Gastrocnemius medialis (tissue), 4 donors: Measurements from ENCODE around the gene ATF6. TPM values are rescaled to one million over a fixed set of nuclear protein-coding genes. Genes with fewer than 3 reads are reported as not detected.
A peak's percentile ranks its signal among the peaks of the same experiment; 100 is the strongest.

Experiments
- ATAC-seq, 2 donors: fragments of 150-250 bp; one replicate each; pipeline ENCODE4 v1.9.1; 2016
- DNase-seq, 2 donors: peaks; one replicate each; pipeline ENCODE4 v3.0.0-alpha.2; 2019
- H3K27ac ChIP-seq, 4 donors: fragments of 200-600 bp; sonication (generic); 1 replicate in 1 of 4; 2 replicates in 3 of 4; pipeline ENCODE4 v1.5.1; 2016 to 2018; ENCODE audit warnings: mild to moderate bottlenecking in 2 of 4, moderate library complexity in 1 of 4
- H3K27me3 ChIP-seq, 3 donors: fragments of 200-600 bp; sonication (generic) in 2 of 3; 1 replicate in 1 of 3; 2 replicates in 2 of 3; pipeline versions ENCODE4 v1.5.1 to v1.6.0; 2016 to 2019; ENCODE audit warnings: mild to moderate bottlenecking in 1 of 3, moderate library complexity in 1 of 3
- H3K36me3 ChIP-seq, 2 donors: fragments of 200-600 bp; sonication (generic) in 1 of 2; one replicate each; pipeline ENCODE4 v1.5.1; 2017 to 2018
- H3K4me1 ChIP-seq, 2 donors: fragments of 200-600 bp; sonication (generic) in 1 of 2; one replicate each; pipeline ENCODE4 v1.5.1; 2016 to 2017; ENCODE audit warnings: mild to moderate bottlenecking in 2 of 2
- H3K4me3 ChIP-seq, 4 donors: fragments of 200-600 bp; sonication (generic) in 3 of 4; 1 replicate in 1 of 4; 2 replicates in 3 of 4; pipeline ENCODE4 v1.5.1; 2016 to 2019; ENCODE audit warnings: mild to moderate bottlenecking in 2 of 4
- H3K9me3 ChIP-seq, 3 donors: fragments of 200-600 bp; sonication (generic) in 2 of 3; 1 replicate in 1 of 3; 2 replicates in 2 of 3; pipeline ENCODE4 v1.5.1; 2016 to 2019
- POLR2A ChIP-seq, 2 donors: fragments of 450-650 bp; IDR thresholded peaks; one replicate each; pipeline ENCODE4 v1.6.1; 2017; ENCODE audit warnings: antibody characterized with exemption in 2 of 2, mild to moderate bottlenecking in 2 of 2, moderate library complexity in 2 of 2
- in situ Hi-C, 4 donors: fragments of 200-750 bp; cut with MboI; loops; one replicate each; pipeline versions ENCODE4 v1.15.0 to v1.8.0; 2017; ENCODE audit warnings: low sequenced_read_pairs in 4 of 4
- intact Hi-C: fragments of 100-400 bp; cut with DNase I; formaldehyde crosslinking; loops from one replicate; pipeline ENCODE4 v1.15.1; 2023; ENCODE audit warnings: low total_unique reads
- total RNA-seq, 4 donors: library from RNA; depleted of rRNA; stranded (reverse); fragments of >200 nt; gene quantifications; one replicate each; pipeline versions ENCODE4 v1.1.0 to v1.2.3, GENCODE V29; 2016
- TF ChIP-seq, protein P1 (sequence below), 5 experiments: fragments of 450-650 bp in 3 of 5; fragments of 200-600 bp in 2 of 5; sonication (generic) in 2 of 5; IDR thresholded peaks in 4 of 5; conservative IDR thresholded peaks in 1 of 5; 1 replicate in 4 of 5; 2 replicates in 1 of 5; pipeline ENCODE4 v1.5.1; 2016 to 2019; ENCODE audit warnings: antibody characterized with exemption in 5 of 5, mild to moderate bottlenecking in 3 of 5, moderate library complexity in 3 of 5

Gene ATF6
- total RNA-seq, 4 donors from 2014 or later = 15.3 to 20.1 (median 18.3) TPM

DNA sequence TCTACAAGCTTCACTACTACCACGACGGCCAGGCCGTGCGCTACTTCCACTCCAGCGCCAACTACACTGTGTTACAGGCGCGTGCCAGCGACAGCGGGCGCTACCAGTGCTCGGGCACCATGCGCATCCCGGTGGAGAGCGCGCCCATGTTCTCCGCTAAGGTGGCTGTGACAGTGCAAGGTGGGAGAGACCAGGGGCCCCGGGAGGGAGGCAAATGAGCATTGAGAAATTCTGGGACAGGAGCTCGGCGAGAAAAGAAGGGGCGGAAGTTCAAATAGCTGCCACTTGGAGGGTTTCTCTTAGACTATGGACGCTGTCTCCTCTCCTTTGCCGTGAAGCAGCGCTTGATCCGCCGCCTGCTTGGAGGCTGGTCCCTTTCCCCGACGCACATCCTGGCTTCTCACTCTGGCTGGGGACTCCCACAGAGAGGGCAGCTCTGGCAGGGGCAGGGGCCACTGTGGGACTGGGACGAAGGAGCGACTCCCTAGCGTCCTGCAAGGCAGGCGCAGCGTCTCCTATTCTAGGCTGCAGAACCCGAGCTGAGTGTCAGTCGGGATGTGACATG lies 40.1 kb upstream of the ATF6 start:
- in situ Hi-C loops = loop anchor here in 3 of 4 donors (25.0 kb wide), 2 partner anchors 114 to 514 kb away; partner anchors contain the start of genes APOA2 (in 2 of the 3), FCER1G (in 2 of the 3) and NDUFS2 (in 2 of the 3)

DNA sequence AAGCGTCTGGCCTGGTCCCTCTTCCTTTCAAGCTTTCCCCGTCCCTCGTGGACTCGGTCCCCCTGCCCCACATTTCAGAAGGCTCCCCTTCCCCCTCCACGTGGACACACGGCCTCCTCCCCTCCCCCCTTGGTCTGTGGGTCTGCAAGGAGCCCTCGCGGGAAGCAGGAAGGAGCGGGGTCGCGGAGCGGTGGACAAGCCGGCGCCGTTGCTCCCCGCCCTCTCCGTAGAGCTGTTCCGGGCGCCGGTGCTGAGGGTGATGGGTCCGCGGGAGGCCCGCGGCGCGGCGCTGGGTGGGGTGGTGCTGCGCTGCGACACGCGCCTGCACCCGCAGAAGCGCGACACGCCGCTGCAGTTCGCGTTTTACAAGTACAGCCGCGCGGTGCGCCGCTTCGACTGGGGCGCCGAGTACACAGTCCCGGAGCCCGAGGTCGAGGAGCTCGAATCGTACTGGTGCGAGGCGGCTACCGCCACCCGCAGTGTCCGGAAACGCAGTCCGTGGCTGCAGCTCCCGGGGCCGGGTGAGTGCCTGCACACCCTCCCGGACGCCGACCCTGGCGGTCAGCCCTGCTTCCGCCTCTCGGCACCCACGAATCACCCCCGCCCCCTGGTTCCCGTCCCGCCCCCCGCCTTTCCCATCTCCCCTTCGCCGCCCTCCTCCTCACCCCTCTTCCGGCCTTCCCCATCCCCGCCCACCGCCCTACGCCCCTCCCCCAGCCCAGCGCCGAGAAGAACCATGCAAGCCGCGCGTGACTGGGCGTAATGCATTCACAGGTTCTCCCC lies 39.5 kb upstream of the ATF6 start:
- DNase-seq (peak; percentile 61 to 64), ATAC-seq (peak; percentile 76 to 79)
- in situ Hi-C loops (loop anchor here in 3 of 4 donors (25.0 kb wide), 2 partner anchors 114 to 514 kb away; partner anchors contain the start of genes APOA2 (in 2 of the 3), FCER1G (in 2 of the 3) and NDUFS2 (in 2 of the 3)), intact Hi-C loops (no loop called here)
- peak overlapping the region; percentile 71 to 88 (median 77) for H3K4me3 ChIP-seq
- H3K36me3 ChIP-seq = no peaks in the 10 kb centered on the region
- TF ChIP-seq POLR2A (IDR thresholded peaks at IDR 0.05) = peak; percentile 28 to 35
- TF ChIP-seq, protein P1, sequence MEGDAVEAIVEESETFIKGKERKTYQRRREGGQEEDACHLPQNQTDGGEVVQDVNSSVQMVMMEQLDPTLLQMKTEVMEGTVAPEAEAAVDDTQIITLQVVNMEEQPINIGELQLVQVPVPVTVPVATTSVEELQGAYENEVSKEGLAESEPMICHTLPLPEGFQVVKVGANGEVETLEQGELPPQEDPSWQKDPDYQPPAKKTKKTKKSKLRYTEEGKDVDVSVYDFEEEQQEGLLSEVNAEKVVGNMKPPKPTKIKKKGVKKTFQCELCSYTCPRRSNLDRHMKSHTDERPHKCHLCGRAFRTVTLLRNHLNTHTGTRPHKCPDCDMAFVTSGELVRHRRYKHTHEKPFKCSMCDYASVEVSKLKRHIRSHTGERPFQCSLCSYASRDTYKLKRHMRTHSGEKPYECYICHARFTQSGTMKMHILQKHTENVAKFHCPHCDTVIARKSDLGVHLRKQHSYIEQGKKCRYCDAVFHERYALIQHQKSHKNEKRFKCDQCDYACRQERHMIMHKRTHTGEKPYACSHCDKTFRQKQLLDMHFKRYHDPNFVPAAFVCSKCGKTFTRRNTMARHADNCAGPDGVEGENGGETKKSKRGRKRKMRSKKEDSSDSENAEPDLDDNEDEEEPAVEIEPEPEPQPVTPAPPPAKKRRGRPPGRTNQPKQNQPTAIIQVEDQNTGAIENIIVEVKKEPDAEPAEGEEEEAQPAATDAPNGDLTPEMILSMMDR (IDR thresholded peaks at IDR 0.05 in 4 of 5, conservative IDR thresholded peaks at IDR 0.05 in 1 of 5) = peak in 1 of 5 experiments; percentile 17
- peaks cover 10 to 39% (median 16%) of the 10 kb centered on the region in 3 donors for H3K27me3 ChIP-seq
- H3K9me3 ChIP-seq = no peaks in the 10 kb centered on the region
- H3K4me1 ChIP-seq = peaks cover 0 to 14% of the 10 kb centered on the region in 2 donors
- peak overlapping the region; percentile 58 to 77 (median 70) for H3K27ac ChIP-seq

More for the DNA sequence above, 40.1 kb upstream of the ATF6 start:
- Histone ChIP-seq H3K36me3 (no peaks in the 10 kb centered on the region), H3K27me3 (peaks cover 10 to 39% (median 16%) of the 10 kb centered on the region in 3 donors), H3K9me3 (no peaks in the 10 kb centered on the region), H3K27ac (peak overlapping the region; percentile 58 to 72 (median 69)), H3K4me1 (peaks cover 0 to 14% of the 10 kb centered on the region in 2 donors), H3K4me3 (peak overlapping the region; percentile 71 to 88 (median 77))
- intact Hi-C loops = no loop called here
- peak; percentile 34 to 46 for ATAC-seq
- no peak for DNase-seq
- TF ChIP-seq POLR2A (IDR thresholded peaks at IDR 0.05) = no peak
- TF ChIP-seq, protein P1 (IDR thresholded peaks at IDR 0.05 in 4 of 5, conservative IDR thresholded peaks at IDR 0.05 in 1 of 5) = peak in 2 of 5 experiments; percentile 4 to 17

DNA sequence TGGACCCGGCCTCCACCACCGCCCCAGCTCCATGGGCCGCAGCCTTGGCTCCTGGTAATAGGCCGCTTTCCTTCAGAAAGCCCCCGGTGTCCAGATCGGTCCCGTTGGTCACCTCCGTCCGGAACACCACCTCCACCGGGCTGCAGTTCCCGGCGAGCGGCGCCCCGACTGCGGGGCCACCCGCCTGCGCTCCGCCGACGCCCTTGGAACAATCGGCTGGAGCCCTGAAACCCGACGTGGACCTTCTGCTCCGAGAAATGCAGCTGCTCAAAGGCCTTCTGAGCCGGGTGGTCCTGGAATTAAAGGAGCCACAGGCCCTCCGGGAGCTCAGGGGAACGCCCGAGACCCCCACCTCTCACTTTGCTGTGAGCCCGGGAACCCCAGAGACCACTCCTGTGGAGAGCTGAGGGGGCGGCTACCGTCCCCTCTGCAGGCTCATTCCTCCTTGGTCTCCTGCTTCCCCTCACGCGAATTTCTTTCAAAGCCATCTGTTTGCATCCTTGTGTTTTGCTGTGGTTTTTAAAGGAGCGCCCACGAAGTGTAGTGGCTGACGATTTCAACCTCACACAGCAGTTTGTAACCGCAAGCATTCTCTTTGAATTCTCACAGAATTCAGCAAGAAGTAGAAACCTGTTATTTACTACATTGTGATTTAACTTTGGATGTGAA lies 38.7 kb upstream of the ATF6 start:
- peaks cover 10 to 35% (median 15%) of the 10 kb centered on the region in 3 donors for H3K27me3 ChIP-seq
- peaks cover 0 to 14% of the 10 kb centered on the region in 2 donors for H3K4me1 ChIP-seq
- ATAC-seq (peak in 1 of 2 donors; percentile 25), DNase-seq (no peak)
- in situ Hi-C loops (loop anchor here in 3 of 4 donors (25.0 kb wide), 2 partner anchors 115 to 515 kb away; partner anchors contain the start of genes APOA2 (in 2 of the 3), FCER1G (in 2 of the 3) and NDUFS2 (in 2 of the 3)), intact Hi-C loops (no loop called here)
- H3K36me3 ChIP-seq = no peaks in the 10 kb centered on the region
- TF ChIP-seq, protein P1 (IDR thresholded peaks at IDR 0.05 in 4 of 5, conservative IDR thresholded peaks at IDR 0.05 in 1 of 5) = no peak
- TF ChIP-seq POLR2A (IDR thresholded peaks at IDR 0.05) = peak in 1 of 2 donors; percentile 13
- H3K9me3 ChIP-seq = no peaks in the 10 kb centered on the region
- H3K4me3 ChIP-seq = peak overlapping the region; percentile 71 to 88 (median 77)
- H3K27ac ChIP-seq = peak overlapping the region; percentile 58 to 77 (median 70)
